GM23338 (cell line): ENCODE data around the gene VOPP1.

Experiments
- CREB1 ChIP-seq: fragments of 250-450 bp; sonication (Bioruptor Pico); IDR thresholded peaks from 2 replicates; pipeline ENCODE4 v1.5.0; 2020; ENCODE audit warnings: low read depth, mild to moderate bottlenecking, moderate library complexity
- EZH2 ChIP-seq: fragments of 200-600 bp; sonication (generic); IDR thresholded peaks from one replicate; pipeline ENCODE4 v1.8.0; 2017; ENCODE audit warnings: antibody characterized with exemption, mild to moderate bottlenecking, low read depth; ENCODE audit not compliant: unreplicated experiment
- EZH2phosphoT487 ChIP-seq: fragments of 200-600 bp; sonication (generic); IDR thresholded peaks from one replicate; pipeline ENCODE4 v1.8.1; 2018; ENCODE audit warnings: antibody characterized with exemption; ENCODE audit not compliant: unreplicated experiment
- POLR2AphosphoS5 ChIP-seq: IDR thresholded peaks from 2 replicates; pipeline ENCODE4 v1.6.1; 2016; ENCODE audit warnings: antibody characterized with exemption, low read depth
- ZNF114 ChIP-seq: fragments of 250-450 bp; sonication (Bioruptor Pico); IDR thresholded peaks from 2 replicates; pipeline ENCODE4 v1.5.0; 2020; ENCODE audit warnings: mild to moderate bottlenecking, moderate library complexity
- ZNF331 ChIP-seq: fragments of 250-450 bp; sonication (Bioruptor Pico); IDR thresholded peaks from 2 replicates; pipeline ENCODE4 v1.5.0; 2020; ENCODE audit warnings: low read depth, mild to moderate bottlenecking, moderate library complexity
- TF ChIP-seq, protein P1 (sequence below), 2 experiments: fragments of 200-600 bp in 1 of 2; sonication (generic) in 1 of 2; conservative IDR thresholded peaks; 2 replicates each; pipeline versions ENCODE4 v1.5.1 to v1.6.1; 2016 to 2017; ENCODE audit warnings: antibody characterized with exemption in 2 of 2, low read depth in 2 of 2, mild to moderate bottlenecking in 2 of 2, moderate library complexity in 1 of 2
- TF ChIP-seq, protein P2 (sequence below): IDR thresholded peaks from 2 replicates; pipeline ENCODE4 v1.6.1; 2016; ENCODE audit warnings: antibody characterized with exemption

DNA sequence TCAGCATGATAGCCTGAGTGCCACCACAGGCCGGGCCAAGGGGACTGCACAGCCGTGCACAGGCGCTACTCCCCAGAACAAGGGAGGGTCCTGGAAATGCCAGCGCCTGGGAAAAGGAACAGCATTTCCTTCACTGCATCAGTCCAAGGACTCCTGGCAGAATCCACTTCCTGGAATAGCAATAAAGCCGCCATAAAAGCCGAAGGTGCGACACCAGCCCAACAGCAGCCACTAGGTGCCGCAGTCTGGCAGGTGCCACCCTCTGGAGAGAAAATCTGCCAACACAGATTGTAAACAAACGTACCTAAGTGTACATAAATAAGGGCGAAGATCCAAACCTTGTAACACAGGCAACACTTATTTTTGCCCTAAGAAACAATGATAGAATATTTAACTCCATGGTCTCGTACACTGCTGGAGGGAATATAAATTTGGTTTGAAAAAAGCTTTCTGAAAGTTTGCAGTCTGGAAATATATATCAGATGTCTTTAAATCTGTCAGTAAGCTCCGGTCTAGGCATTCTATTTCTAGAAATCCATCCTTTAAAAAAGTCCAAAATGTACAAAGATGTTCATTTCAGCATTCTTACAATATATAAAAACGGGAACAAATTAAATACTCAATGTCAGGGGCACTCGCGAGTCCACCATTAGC lies 22.2 kb downstream of the VOPP1 start:
- TF ChIP-seq POLR2AphosphoS5 (no peak), CREB1 (CRISPR knock-in tag) (no peak), EZH2phosphoT487 (no peak), ZNF114 (CRISPR knock-in tag) (no peak), ZNF331 (CRISPR knock-in tag) (no peak), EZH2 (no peak)
- TF ChIP-seq, protein P1, sequence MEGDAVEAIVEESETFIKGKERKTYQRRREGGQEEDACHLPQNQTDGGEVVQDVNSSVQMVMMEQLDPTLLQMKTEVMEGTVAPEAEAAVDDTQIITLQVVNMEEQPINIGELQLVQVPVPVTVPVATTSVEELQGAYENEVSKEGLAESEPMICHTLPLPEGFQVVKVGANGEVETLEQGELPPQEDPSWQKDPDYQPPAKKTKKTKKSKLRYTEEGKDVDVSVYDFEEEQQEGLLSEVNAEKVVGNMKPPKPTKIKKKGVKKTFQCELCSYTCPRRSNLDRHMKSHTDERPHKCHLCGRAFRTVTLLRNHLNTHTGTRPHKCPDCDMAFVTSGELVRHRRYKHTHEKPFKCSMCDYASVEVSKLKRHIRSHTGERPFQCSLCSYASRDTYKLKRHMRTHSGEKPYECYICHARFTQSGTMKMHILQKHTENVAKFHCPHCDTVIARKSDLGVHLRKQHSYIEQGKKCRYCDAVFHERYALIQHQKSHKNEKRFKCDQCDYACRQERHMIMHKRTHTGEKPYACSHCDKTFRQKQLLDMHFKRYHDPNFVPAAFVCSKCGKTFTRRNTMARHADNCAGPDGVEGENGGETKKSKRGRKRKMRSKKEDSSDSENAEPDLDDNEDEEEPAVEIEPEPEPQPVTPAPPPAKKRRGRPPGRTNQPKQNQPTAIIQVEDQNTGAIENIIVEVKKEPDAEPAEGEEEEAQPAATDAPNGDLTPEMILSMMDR (conservative IDR thresholded peaks at IDR 0.05; ENCODE audit: low read depth in 2 of 2), result peak; percentile 48 to 54
- TF ChIP-seq, protein P2, sequence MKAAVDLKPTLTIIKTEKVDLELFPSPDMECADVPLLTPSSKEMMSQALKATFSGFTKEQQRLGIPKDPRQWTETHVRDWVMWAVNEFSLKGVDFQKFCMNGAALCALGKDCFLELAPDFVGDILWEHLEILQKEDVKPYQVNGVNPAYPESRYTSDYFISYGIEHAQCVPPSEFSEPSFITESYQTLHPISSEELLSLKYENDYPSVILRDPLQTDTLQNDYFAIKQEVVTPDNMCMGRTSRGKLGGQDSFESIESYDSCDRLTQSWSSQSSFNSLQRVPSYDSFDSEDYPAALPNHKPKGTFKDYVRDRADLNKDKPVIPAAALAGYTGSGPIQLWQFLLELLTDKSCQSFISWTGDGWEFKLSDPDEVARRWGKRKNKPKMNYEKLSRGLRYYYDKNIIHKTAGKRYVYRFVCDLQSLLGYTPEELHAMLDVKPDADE, result no peak
